GM18499 (cell line): ENCODE data around the gene ATP9A.
"Not testable (repeated sequence)": the region's sequence is repeated elsewhere in the genome, so short reads cannot be mapped to it uniquely, and the experiment has no call there.

ENCODE experiments used
- ATAC-seq: cut with Tn5 transposase; IDR thresholded peaks from one replicate; pipeline ENCODE4 v1.9.1; 2021; ENCODE audit warnings: moderate number of reproducible peaks; ENCODE audit not compliant: insufficient read depth, unreplicated experiment

ATP9A gene

GRCh38 chr20:51732096-51732791, 35.9 kb downstream of the ATP9A start:
- no peak for ATAC-seq

- no peak for ATAC-seq
Measured at GRCh38 chr20:51731731-51732095, 36.5 kb downstream of the ATP9A start.

- ATAC-seq, result no peak
Measured at GRCh38 chr20:51729771-51730170, 38.4 kb downstream of the ATP9A start.

DNA sequence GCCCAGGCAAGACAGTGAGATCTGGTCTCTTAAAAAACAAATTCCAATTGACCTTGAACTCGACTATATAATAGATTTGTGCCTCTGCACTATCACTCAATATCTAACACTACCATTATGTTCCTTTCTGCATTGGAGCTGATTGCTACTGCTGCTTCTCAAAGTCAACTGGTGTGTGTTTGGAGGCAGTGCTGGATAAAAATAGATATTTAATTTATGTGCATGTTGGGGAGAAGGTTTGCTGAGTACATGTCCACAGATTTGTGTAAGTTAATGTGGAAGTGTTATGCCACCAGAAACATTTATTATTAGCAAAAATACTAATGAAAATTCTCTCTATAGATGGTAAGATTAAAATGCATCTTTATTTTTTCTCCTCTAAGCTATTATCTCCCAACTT, 39.5 kb downstream of the ATP9A start:
- ATAC-seq, result no peak

GRCh38 chr20:51727872-51728271, 40.3 kb downstream of the ATP9A start:
- no peak for ATAC-seq

DNA sequence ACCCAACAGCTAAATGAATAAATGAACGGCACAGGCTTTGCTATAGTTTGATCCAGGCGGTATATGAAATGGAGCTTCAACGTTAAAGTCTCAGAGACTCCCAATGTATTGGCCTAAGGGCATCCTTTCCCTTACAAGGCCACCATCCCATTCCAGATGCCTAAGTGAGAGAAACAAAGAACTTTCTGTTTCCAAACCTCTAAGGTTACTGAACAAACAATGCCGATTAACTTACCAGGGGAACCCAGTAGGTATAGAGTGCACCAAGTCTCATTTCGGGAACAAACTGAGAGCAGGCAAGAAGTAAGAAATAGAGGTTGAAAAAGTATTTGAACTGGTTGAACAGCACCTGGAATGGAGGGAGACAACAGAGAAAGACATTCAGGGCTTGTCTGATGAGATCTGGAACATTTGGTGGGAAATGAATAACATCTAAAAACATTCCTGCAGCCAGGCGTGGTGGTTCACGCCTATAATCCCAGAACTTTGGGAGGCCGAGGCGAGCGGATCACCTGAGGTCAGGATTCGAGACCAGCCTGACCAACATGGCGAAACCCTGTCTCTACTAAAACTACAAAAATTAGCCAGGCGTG, 42.5 kb downstream of the ATP9A start:
- ATAC-seq, result no peak

DNA sequence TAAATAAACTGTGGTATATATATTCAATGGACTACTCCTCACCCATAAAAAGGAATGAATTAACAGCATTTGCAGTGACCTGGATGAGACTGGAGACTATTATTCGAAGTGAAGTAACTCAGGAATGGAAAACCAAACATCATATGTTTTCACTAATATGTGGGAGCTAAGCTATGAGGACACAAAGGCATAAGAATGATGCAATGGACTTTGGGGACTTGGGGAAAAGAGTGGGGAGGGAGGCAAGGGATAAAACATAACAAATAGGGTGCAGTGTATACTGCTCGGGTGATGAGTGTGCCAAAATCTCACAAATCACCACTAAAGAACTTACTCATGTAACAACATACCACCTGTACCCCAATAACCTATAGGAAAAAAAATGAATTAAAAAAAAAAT, 45.2 kb downstream of the ATP9A start:
- not testable (repeated sequence) for ATAC-seq

GRCh38 chr20:51722246-51722645, 45.9 kb downstream of the ATP9A start:
- not testable (repeated sequence) for ATAC-seq

DNA sequence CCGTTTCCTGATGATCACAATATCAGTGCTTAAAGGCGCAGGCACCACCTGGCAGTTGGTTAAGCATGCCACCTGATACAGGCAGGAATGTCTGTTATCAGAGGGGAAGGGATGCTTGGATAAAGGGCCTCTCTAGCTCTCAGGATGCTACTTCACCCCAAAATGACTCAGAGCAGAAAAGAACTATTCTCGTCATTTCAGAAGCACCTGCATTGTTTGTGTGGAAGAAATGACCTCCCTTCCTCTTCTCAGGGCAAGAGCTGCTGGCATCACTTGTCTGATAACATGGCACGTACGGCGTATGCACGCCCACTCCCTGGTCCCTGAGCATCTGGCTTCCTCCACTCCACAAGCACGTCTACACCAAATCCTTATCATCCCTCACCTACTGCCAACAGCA, 47.3 kb downstream of the ATP9A start:
- no peak for ATAC-seq

DNA sequence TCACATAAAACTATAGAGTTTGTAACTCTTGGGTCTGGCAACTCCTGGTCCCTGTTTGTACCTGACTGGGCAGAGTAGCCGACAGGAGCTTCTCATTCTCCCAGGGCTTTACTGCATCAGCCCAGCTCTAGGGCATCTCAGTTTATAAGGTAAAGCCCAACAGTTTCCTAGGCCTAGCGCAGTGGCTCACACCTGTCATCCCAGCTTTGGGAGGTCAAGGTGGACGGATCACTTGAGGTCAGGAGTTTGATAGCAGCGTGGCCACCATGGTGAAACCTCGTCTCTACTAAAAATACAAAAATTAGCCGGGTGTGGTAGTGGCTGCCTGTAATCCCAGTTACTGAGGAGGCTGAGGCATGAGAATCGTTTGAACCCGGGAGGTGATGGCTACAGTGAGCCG, 47.8 kb downstream of the ATP9A start:
- no peak for ATAC-seq

GRCh38 chr20:51715856-51716185, 52.4 kb downstream of the ATP9A start:
- ATAC-seq, result no peak

GRCh38 chr20:51715163-51715855, 52.9 kb downstream of the ATP9A start:
- no peak for ATAC-seq

GRCh38 chr20:51713213-51713598, 55.0 kb downstream of the ATP9A start:
- no peak for ATAC-seq

DNA sequence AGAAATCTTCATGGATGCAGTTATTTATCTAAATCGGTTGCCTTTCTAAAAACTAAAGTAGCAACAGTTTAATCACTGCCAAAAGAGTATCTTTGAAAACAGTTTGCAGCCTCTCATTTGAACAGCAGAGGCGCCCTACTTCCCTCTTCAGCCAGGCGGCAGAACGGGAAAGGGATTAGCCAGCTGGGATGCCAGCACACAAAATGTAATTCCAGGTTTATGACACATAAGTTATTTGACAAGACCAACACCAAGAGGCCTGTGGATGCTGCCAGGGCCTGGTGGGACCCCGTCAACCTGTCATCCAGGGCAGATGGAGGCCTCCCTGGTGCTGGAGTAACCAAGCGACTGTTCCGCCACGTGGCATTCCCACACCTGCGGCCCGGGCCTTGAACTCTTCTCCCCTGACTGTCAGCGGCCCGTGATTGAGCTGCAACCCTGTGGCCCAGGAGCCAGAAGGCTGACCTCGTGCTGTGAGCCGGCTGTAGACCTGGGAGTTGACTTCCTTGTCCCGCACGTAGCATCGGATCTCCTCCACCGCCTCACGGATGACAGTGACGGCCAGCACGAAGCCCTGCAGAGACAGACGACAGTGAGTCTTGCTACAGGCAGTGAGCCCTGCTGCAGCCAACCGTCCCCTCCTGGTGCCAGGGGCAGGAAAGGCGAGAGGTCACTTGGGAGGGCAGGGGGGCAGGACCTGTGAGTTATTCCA, 55.5 kb downstream of the ATP9A start:
- no peak for ATAC-seq

GRCh38 chr20:51711426-51711825, 56.8 kb downstream of the ATP9A start:
- ATAC-seq, result no peak

DNA sequence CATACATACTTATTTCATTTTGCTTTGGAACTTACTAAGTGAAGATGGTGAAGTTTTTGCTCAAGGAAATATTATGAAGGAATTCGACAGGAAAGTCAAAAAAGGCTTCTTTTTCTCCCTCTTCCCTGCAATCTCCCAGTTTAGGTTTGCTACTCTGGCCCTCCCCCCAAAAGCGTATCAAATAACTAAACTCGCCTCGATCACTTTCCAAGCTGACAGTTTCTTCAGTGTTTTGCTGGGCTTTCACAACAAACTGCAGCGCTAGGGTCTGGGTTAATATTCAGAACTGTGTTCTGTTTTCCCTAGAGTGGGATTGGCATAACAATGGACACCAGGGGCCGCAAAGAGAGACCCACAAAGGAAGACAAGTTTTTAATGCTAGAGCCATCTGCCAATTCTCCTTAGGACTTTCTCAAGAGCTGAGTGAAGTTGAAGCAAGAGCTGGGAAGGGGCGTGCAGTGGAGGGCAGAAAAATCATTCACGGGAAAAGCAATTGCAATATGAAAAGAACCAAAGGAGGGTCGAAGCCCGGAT, 57.8 kb downstream of the ATP9A start:
- ATAC-seq, result no peak

DNA sequence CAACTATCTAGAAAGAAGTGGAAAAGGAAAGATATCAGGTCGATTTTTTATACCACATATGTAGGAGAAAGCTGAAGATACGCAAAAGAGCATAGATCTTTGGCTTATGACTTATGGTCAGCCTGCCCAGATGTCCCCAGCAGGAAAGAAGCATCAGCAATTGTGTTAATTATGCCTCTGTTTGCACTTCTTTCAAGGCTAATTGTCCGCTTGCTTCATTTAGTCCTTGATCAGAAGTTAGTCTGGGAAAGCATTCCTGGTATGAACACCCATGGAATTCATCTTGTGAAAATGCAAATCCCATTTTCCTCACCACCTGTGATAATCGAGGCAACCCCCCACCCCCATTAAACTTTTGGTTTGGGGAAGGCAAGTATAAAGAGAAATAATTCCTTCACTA, 62.8 kb downstream of the ATP9A start:
- no peak for ATAC-seq

- ATAC-seq, result no peak
Measured at GRCh38 chr20:51703400-51704287, 64.5 kb downstream of the ATP9A start.

GRCh38 chr20:51702556-51702955, 65.6 kb downstream of the ATP9A start:
- no peak for ATAC-seq

- ATAC-seq, result no peak
Measured at GRCh38 chr20:51700809-51701285, 67.3 kb downstream of the ATP9A start.
